PC-9 (cell line): Measurements from ENCODE around the gene GJA10.

Experiments used
- CTCF ChIP-seq: fragments of 200-600 bp; sonication (generic); conservative IDR thresholded peaks from 2 replicates; pipeline ENCODE4 v1.6.1; 2017; ENCODE audit warnings: mixed run types, antibody characterized with exemption, mild to moderate bottlenecking, moderate library complexity
- EZH2 ChIP-seq: fragments of 200-600 bp; sonication (generic); IDR thresholded peaks from 2 replicates; pipeline ENCODE4 v1.8.0; 2017; ENCODE audit warnings: antibody characterized with exemption, low read depth

DNA sequence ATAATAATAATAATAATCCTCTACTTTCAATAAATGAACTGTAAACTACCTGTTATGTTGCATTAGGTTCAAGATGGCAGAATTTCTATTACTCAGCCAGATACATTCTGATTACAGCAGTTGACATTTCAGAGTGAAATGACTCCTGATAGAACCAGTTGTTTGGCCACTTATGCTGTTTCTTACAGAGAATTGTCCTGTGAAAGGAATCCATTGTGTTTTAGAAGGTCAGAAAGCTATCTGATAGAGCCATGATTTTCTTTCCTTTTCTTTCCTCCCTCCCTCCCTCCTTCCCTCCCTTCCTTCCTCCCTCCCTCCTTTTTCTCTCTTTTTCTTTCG, 16.6 kb downstream of the GJA10 start:
- no peak for TF ChIP-seq CTCF
- no peak for TF ChIP-seq EZH2
